NOMO-1 treated with dmso at 0.1 percent for 144 hours (cell line): Measurements from ENCODE around the gene ZNF560.
"Not testable (repeated sequence)": the region's sequence is repeated elsewhere in the genome, so short reads cannot be mapped to it uniquely, and the experiment has no call there.

ENCODE experiments used
- DNase-seq: peaks from one replicate; lab custom pipeline; 2025; ENCODE audit not compliant: unreplicated experiment; lab: John Stamatoyannopoulos, UW

The ZNF560 gene

GRCh38 chr19:9498183-9498902 lies at the start of gene ZNF560:
TSS of gene ZNF560 (minus strand) at chr19:9498616. CDS start at chr19:9475313, 23,303 bp downstream.
- DNase-seq: no peak

GRCh38 chr19:9547870-9548269 lies 49.5 kb upstream of the ZNF560 start:
- DNase-seq: no peak

- DNase-seq: not testable (repeated sequence)
These were observed 42.9 kb upstream of the ZNF560 start for GRCh38 chr19:9541281-9541680.

- DNase-seq: not testable (repeated sequence)
These were observed 41.5 kb upstream of the ZNF560 start for GRCh38 chr19:9539921-9540320.

- not testable (repeated sequence) for DNase-seq
These were observed 40.8 kb upstream of the ZNF560 start for GRCh38 chr19:9539201-9539600.

GRCh38 chr19:9538183-9539058 lies 40.0 kb upstream of the ZNF560 start, which contains the start of gene ZNF426:
TSS of gene ZNF426 (minus strand) at chr19:9538645. CDS start at chr19:9536232, 2,413 bp downstream.
- DNase-seq: peak; percentile 80

- DNase-seq: no peak
These were observed 37.5 kb upstream of the ZNF560 start for GRCh38 chr19:9535934-9536333.

GRCh38 chr19:9531933-9532332 lies 33.5 kb upstream of the ZNF560 start:
- DNase-seq: no peak

GRCh38 chr19:9528757-9529336 lies 30.4 kb upstream of the ZNF560 start:
- no peak for DNase-seq

- DNase-seq: no peak
These were observed 25.6 kb upstream of the ZNF560 start for GRCh38 chr19:9523885-9524474.

- DNase-seq: no peak
These were observed 8.9 kb upstream of the ZNF560 start for GRCh38 chr19:9507285-9507684.

GRCh38 chr19:9500796-9501195 lies 2.4 kb upstream of the ZNF560 start:
- DNase-seq: no peak

GRCh38 chr19:9494096-9494495 lies 4.3 kb downstream of the ZNF560 start:
- DNase-seq: no peak

- DNase-seq: no peak
These were observed 11.4 kb downstream of the ZNF560 start for GRCh38 chr19:9487016-9487415.

- DNase-seq: no peak
These were observed 13.3 kb downstream of the ZNF560 start for GRCh38 chr19:9485140-9485539.

GRCh38 chr19:9474975-9475374 lies 23.4 kb downstream of the ZNF560 start:
- no peak for DNase-seq

- no peak for DNase-seq
These were observed 31.3 kb downstream of the ZNF560 start for GRCh38 chr19:9467161-9467560.

GRCh38 chr19:9461938-9462337 lies 36.5 kb downstream of the ZNF560 start:
- DNase-seq: no peak

- no peak for DNase-seq
These were observed 42.3 kb downstream of the ZNF560 start for GRCh38 chr19:9456018-9456689.

GRCh38 chr19:9453953-9454352 lies 44.5 kb downstream of the ZNF560 start:
- DNase-seq: no peak

GRCh38 chr19:9445037-9445436 lies 53.4 kb downstream of the ZNF560 start:
- no peak for DNase-seq
